SH-SY5Y (cell line): ENCODE data around the gene BPIFB4.

ENCODE experiments used
- GATA2 ChIP-seq: IDR thresholded peaks from 2 replicates; pipeline ENCODE4 v1.6.1; 2011; ENCODE audit warnings: mild to moderate bottlenecking, low read depth, low read length
- GATA3 ChIP-seq: IDR thresholded peaks from 2 replicates; pipeline ENCODE4 v1.6.1; 2011; ENCODE audit warnings: low read depth, mild to moderate bottlenecking, low read length, moderate library complexity

BPIFB4 gene

DNA sequence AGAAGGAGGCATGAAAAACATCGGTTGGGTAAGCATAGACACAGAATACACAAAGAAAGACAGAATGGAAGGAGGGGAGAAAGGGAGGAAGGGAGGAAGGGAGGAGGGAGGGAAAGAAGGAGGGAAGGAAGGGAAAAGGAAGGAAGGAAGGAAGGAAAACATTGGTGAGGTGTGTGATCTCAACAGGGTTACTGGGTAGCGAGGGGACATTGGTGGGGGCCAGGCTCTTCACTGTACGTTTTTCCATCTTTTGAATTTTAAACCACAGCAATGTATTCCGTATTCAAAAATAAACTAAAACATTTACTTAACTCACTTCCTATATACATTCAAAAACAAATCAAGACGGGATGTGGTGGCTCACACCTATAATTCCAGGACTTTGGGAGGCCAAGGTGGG is 67.9 kb downstream of the BPIFB4 start:
- TF ChIP-seq GATA2 (no peak), GATA3 (no peak)

- TF ChIP-seq GATA3 (no peak), GATA2 (no peak)
Measured at GRCh38 chr20:33148040-33148439, 68.6 kb downstream of the BPIFB4 start.

DNA sequence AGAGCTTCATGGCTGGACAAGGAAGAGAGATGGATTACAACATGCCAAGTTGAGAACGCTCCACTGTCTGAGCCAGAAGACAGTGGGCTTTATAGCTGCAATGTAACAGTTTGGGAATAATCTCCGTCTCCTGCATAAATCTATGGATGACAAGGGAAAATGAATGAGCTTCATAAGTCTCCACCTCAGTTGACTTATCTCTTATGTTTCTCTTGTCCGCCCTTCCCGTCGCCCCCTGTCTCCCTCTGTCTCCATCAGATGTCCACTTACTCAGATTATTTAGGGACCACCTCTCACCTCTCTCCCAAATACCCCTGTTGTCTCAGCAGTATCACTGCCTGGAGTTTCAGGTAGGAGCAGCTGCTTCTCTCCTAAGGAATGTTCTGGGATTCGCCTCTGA is 74.8 kb downstream of the BPIFB4 start:
- TF ChIP-seq GATA2 (no peak), GATA3 (no peak)

GRCh38 chr20:33158637-33159385 is 79.4 kb downstream of the BPIFB4 start:
- TF ChIP-seq GATA3 (no peak), GATA2 (no peak)

- no peak for TF ChIP-seq GATA2
- no peak for TF ChIP-seq GATA3
Measured at GRCh38 chr20:33159713-33160112, 80.3 kb downstream of the BPIFB4 start.

- TF ChIP-seq GATA2 (no peak), GATA3 (no peak)
Measured at GRCh38 chr20:33160681-33161080, 81.2 kb downstream of the BPIFB4 start.
